ENCODE measurements around the gene ITGB4. TPM values are rescaled to one million over a fixed set of nuclear protein-coding genes. Genes with fewer than 3 reads are reported as not detected.

The ITGB4 gene
- total RNA-seq, 1 experiment from 2014 or later = 5.3 TPM

- H3T11ph ChIP-seq (ENCODE audit: low read length) = no peak overlapping the region
- no peak overlapping the region for H2BK5ac ChIP-seq (ENCODE audit: insufficient read length, low read length)
- no peak overlapping the region for H2BK15ac ChIP-seq (ENCODE audit: low read depth, low read length)
- H3K9me3 ChIP-seq (ENCODE audit: control insufficient read depth, low read depth, low read length) = no peaks in the 10 kb centered on the region
- H3K14ac ChIP-seq (ENCODE audit: insufficient read depth, low read length) = no peak overlapping the region
- H2BK120ac ChIP-seq (ENCODE audit: low read depth, low read length, poor library complexity, severe bottlenecking) = no peak overlapping the region
- no peaks in the 10 kb centered on the region for H3K23me2 ChIP-seq (ENCODE audit: insufficient read length, low read depth, low read length, poor library complexity, severe bottlenecking)
- H3K4me1 Mint-ChIP-seq = peaks cover 37 to 50% of the 10 kb centered on the region in 2 experiments
- no peak overlapping the region for H3K4ac ChIP-seq (ENCODE audit: low read depth, low read length)
- no peak overlapping the region for H2BK12ac ChIP-seq (ENCODE audit: insufficient read length, low read depth, low read length)
- no peak overlapping the region for H3K4me3 Mint-ChIP-seq
- DNase-seq = no peak
- H3K36me3 Mint-ChIP-seq (ENCODE audit: insufficient read depth in 1 of 3, low read depth in 3 of 3) = peaks cover 9 to 28% (median 19%) of the 10 kb centered on the region in 3 experiments; a peak in 6 of 7 replicates
- H4K20me1 ChIP-seq (ENCODE audit: control insufficient read depth, insufficient read depth, insufficient read length) = no peaks in the 10 kb centered on the region
- no peak overlapping the region for H3K27ac ChIP-seq (ENCODE audit: insufficient read length, low read depth, low read length)
- no peaks in the 10 kb centered on the region for H3K27me3 ChIP-seq (ENCODE audit: insufficient read depth, low read length)
- no peak overlapping the region for H2AFZ ChIP-seq (ENCODE audit: low read length)
- H2BK20ac ChIP-seq (ENCODE audit: low read depth, low read length, poor library complexity, severe bottlenecking) = no peak overlapping the region
- H3K79me1 ChIP-seq (ENCODE audit: insufficient read depth, low read depth, low read length, poor library complexity, severe bottlenecking) = no peaks in the 10 kb centered on the region
- no peak for TF ChIP-seq CTCF (conservative IDR thresholded peaks at IDR 0.05)
- no peaks in the 10 kb centered on the region for H3K9me3 Mint-ChIP-seq
- H3K9ac ChIP-seq (ENCODE audit: extremely low read depth, insufficient read length, low read length) = no peak overlapping the region
- no peaks in the 10 kb centered on the region for H3K4me1 ChIP-seq (ENCODE audit: insufficient read depth, low read length)
- no peaks in the 10 kb centered on the region for H3K27me3 Mint-ChIP-seq (ENCODE audit: low read depth)
- no peak overlapping the region for H3K18ac ChIP-seq (ENCODE audit: insufficient read length, low read depth, low read length)
- H3K56ac ChIP-seq (ENCODE audit: insufficient read length, low read depth, low read length) = no peak overlapping the region
- H4K91ac ChIP-seq (ENCODE audit: insufficient read length, low read depth, low read length) = no peak overlapping the region
- no peak overlapping the region for H4K5ac ChIP-seq (ENCODE audit: insufficient read length, low read depth, low read length)
- no peak overlapping the region for H3K23ac ChIP-seq (ENCODE audit: insufficient read length, low read depth, low read length)
- peak overlapping the region; percentile 60 to 88 (median 63); a peak in 5 of 7 replicates for H3K27ac Mint-ChIP-seq
- H3K4me2 ChIP-seq (ENCODE audit: insufficient read depth, insufficient read length, low read length) = no peak overlapping the region
- WGBS (ENCODE audit: extremely low coverage, insufficient read length, low lambda C conversion rate) = no CpG with 5 or more reads among the region's 5 CpGs
- no peak overlapping the region for H2AK5ac ChIP-seq (ENCODE audit: insufficient read length, low read length)
- no peak overlapping the region for H4K8ac ChIP-seq (replicated peaks; ENCODE audit: insufficient read length, low read depth, low read length)
- H3K79me2 ChIP-seq (ENCODE audit: insufficient read depth, low read length) = no peaks in the 10 kb centered on the region
These were observed 29.9 kb upstream of the ITGB4 start for GRCh38 chr17:75691371-75691791.
